ENCODE results near the gene MKNK2. TPM values are rescaled to one million over a fixed set of nuclear protein-coding genes. Genes with fewer than 3 reads are reported as not detected.

Gene MKNK2
- total RNA-seq, 4 donors from 2014 or later: 113 to 267 (median 193) TPM

DNA sequence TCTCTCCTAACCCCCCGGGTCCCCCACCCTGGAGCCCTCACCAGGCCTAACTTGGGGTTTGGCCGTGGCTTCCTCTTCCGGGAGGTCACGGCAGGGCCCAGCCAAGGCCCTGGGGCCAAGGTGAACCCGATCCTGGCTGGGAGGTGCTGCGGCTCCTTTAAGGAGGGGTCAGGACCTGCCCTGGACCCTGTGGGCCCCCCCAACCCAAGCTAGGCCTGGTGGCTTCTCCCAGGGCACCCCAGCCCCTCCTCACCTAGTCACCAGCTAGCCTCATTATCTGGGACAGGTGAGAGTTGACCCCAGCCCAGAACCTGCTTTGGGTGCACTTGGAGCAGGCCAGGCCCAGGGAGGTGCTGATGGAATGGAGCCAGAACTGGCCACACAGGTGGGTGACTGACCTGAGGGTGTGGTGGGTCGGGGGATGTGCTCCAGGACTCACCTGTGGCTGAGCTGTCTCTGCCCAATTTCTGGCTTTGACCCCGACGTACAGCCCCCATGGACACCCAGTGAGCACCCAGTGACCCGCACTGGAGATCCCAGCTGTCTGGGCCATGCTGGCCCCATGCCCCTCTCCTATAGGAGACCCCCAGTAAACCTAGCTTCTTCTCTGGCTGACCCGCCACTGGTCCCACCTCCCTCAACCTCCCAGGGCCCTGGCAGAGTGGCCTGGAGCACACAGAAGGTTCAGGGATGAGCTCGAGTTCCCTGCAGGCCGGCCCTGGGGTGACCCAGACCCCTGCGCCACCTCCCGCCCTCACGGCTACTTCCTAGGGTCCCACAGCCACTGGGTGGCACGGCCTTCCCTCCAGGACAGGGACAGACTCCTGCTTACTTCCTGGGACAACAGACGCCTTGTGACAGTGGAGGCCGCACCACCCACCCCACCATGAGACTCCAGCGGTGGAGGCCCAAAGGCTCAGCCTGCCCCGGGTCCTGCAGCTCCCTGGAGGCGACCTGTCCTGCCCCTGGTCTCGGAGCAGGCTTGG, 6.7 kb upstream of the MKNK2 start:
- Histone ChIP-seq H3K4me1 (peaks cover 63 to 94% (median 92%) of the 10 kb centered on the region in 4 donors), H3K9me3 (no peaks in the 10 kb centered on the region), H3K27me3 (no peaks in the 10 kb centered on the region), H3K27ac (replicated peaks in 1 of 4) (peak overlapping the region; percentile 99 to 100 (median 100)), H3K4me3 (no peak overlapping the region), H3K36me3 (no peaks in the 10 kb centered on the region)
- intact Hi-C loops (cut with DNase I): no loop called here
- WGBS: 80% methylated on average over 12 of the region's 23 CpGs
- TF ChIP-seq POLR2A (IDR thresholded peaks at IDR 0.05; ENCODE audit: low read depth) (no peak), POLR2AphosphoS5 (IDR thresholded peaks at IDR 0.05) (no peak), CTCF (IDR thresholded peaks at IDR 0.05) (no peak), EP300 (IDR thresholded peaks at IDR 0.05) (no peak)
- DNase-seq (ENCODE audit: extremely low spot score): no peak

DNA sequence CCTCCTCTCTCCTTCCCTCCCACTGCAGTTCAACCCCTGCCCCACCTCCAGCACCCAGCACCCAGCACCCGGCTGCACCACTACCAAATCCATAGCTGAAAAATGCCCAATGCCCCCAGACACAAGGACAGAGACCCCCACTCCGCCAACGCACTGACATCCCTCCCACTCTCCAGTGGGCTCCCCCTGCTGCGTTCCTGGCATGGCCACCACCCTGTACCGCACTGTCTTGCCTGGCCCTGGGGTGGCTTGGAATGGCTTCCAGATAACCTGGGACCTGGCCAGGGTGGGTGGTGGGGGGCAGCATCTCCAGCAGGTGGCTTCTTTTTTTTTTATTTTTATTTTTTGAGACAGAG, 5.8 kb upstream of the MKNK2 start:
- WGBS: 52% methylated on average over 5 of the region's 5 CpGs
- peak overlapping the region; percentile 99 to 100 (median 100) for H3K27ac ChIP-seq (replicated peaks in 1 of 4)
- no peak for DNase-seq (ENCODE audit: extremely low spot score)
- no peaks in the 10 kb centered on the region for H3K27me3 ChIP-seq
- peaks cover 63 to 93% (median 91%) of the 10 kb centered on the region in 4 donors for H3K4me1 ChIP-seq
- no peaks in the 10 kb centered on the region for H3K9me3 ChIP-seq
- H3K36me3 ChIP-seq: no peaks in the 10 kb centered on the region
- no peak overlapping the region for H3K4me3 ChIP-seq
- TF ChIP-seq EP300 (IDR thresholded peaks at IDR 0.05): no peak
- TF ChIP-seq POLR2A (IDR thresholded peaks at IDR 0.05; ENCODE audit: low read depth): no peak
- no peak for TF ChIP-seq CTCF (IDR thresholded peaks at IDR 0.05)
- no peak for TF ChIP-seq POLR2AphosphoS5 (IDR thresholded peaks at IDR 0.05)
- intact Hi-C loops (cut with DNase I): no loop called here

DNA sequence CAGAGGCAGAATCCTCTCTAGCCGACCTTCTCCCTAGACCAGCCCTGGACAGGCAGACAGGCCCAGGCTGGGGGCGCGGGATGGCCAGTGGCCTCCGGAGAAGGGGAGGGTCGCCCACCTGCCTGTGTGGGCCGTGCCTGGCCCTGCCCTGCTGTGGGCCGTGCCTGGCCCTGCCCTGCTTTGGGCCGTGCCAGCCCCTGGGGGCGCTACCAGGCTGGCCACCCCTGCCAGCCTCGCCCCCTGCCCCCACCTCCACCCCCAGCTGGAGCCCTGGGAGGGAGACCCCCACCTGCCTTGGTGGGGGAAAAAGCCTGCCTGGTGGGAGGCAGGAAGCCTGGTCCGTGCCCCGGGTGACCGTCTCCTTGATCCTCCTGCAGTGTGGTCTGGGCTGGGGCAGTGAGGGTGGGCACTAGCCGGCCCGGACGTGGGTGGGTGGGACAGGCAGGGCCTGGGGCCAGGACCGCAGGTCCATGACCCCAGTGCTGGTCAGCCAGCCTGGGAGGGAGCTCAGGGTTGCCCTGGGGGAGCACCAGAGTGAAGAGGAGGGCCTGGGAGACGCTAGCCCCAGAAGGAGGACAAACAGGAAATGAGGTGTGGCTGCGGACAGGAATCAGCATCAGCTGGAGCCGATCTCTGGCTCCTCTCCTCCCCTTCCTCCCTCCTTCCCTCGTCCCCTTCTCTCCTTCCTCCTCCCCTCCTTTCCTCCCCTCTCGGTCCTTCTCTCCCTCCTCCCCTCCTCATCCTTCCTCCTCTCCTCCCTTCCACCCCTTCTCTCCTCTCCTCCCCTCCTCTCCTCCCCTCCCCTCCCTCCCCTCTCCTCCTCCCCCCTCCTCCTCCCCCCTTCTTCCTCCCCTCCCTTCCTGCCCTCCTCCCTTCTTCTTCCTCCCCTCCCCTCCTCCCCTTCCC, 5.1 kb upstream of the MKNK2 start:
- Histone ChIP-seq H3K27ac (replicated peaks in 1 of 4) (peak overlapping the region; percentile 99 to 100 (median 100)), H3K9me3 (no peaks in the 10 kb centered on the region), H3K36me3 (no peaks in the 10 kb centered on the region), H3K27me3 (no peaks in the 10 kb centered on the region), H3K4me3 (peak overlapping the region; percentile 51 to 60 (median 54)), H3K4me1 (peaks cover 68 to 98% (median 95%) of the 10 kb centered on the region in 4 donors)
- no peak for DNase-seq (ENCODE audit: extremely low spot score)
- WGBS: 9% methylated on average over 10 of the region's 22 CpGs
- intact Hi-C loops (cut with DNase I): no loop called here
- TF ChIP-seq CTCF (IDR thresholded peaks at IDR 0.05): no peak
- no peak for TF ChIP-seq POLR2A (IDR thresholded peaks at IDR 0.05; ENCODE audit: low read depth)
- no peak for TF ChIP-seq EP300 (IDR thresholded peaks at IDR 0.05)
- TF ChIP-seq POLR2AphosphoS5 (IDR thresholded peaks at IDR 0.05): peak; percentile 65 to 87

- Histone ChIP-seq H3K27ac (replicated peaks in 1 of 4) (peak overlapping the region; percentile 48 to 100 (median 100)), H3K36me3 (no peaks in the 10 kb centered on the region), H3K4me3 (no peak overlapping the region), H3K9me3 (no peaks in the 10 kb centered on the region), H3K4me1 (peaks cover 56 to 88% (median 82%) of the 10 kb centered on the region in 4 donors), H3K27me3 (no peaks in the 10 kb centered on the region)
- TF ChIP-seq POLR2A (IDR thresholded peaks at IDR 0.05; ENCODE audit: low read depth) (no peak), EP300 (IDR thresholded peaks at IDR 0.05) (no peak), CTCF (IDR thresholded peaks at IDR 0.05) (no peak), POLR2AphosphoS5 (IDR thresholded peaks at IDR 0.05) (no peak)
- intact Hi-C loops (cut with DNase I): no loop called here
- no peak for DNase-seq (ENCODE audit: extremely low spot score)
- 77% methylated on average over 8 of the region's 8 CpGs for WGBS
Observed at GRCh38 chr19:2054763-2055162, 3.7 kb upstream of the MKNK2 start.
